GM21825 (cell line): ENCODE results near the gene SGO2.
A peak's percentile ranks its signal among the peaks of the same experiment; 100 is the strongest.

ENCODE experiments used
- ATAC-seq: cut with Tn5 transposase; IDR thresholded peaks from one replicate; pipeline ENCODE4 v1.9.1; 2021; ENCODE audit warnings: mild to moderate bottlenecking, moderate library complexity; ENCODE audit not compliant: unreplicated experiment

Gene SGO2

GRCh38 chr2:200525882-200526651 lies at the start of gene SGO2:
SGO2 (plus strand) TSS chr2:200526207; CDS start chr2:200532976, 6,769 bp downstream.
- peak; percentile 100 for ATAC-seq

- ATAC-seq = no peak
Measured at GRCh38 chr2:200476836-200477235, 49.2 kb upstream of the SGO2 start.

GRCh38 chr2:200477667-200478131 lies 48.3 kb upstream of the SGO2 start:
- no peak for ATAC-seq

GRCh38 chr2:200479692-200480265 lies 46.2 kb upstream of the SGO2 start:
- no peak for ATAC-seq

GRCh38 chr2:200482194-200482593 lies 43.8 kb upstream of the SGO2 start:
- ATAC-seq = peak; percentile 67

GRCh38 chr2:200483729-200484198 lies 42.2 kb upstream of the SGO2 start:
- ATAC-seq = peak; percentile 52

- no peak for ATAC-seq
Measured at GRCh38 chr2:200484934-200485333, 41.1 kb upstream of the SGO2 start.

- no peak for ATAC-seq
Measured at GRCh38 chr2:200486529-200486928, 39.5 kb upstream of the SGO2 start.

- no peak for ATAC-seq
Measured at GRCh38 chr2:200488169-200488568, 37.8 kb upstream of the SGO2 start.

- ATAC-seq = no peak
Measured at GRCh38 chr2:200490001-200490400, 36.0 kb upstream of the SGO2 start.

- ATAC-seq = no peak
Measured at GRCh38 chr2:200492656-200493055, 33.4 kb upstream of the SGO2 start.

- ATAC-seq = no peak
Measured at GRCh38 chr2:200494048-200494447, 32.0 kb upstream of the SGO2 start.

GRCh38 chr2:200496696-200497095 lies 29.3 kb upstream of the SGO2 start:
- ATAC-seq = no peak

- ATAC-seq = no peak
Measured at GRCh38 chr2:200498402-200499162, 27.4 kb upstream of the SGO2 start.

GRCh38 chr2:200502196-200502595 lies 23.8 kb upstream of the SGO2 start:
- ATAC-seq = no peak

GRCh38 chr2:200506679-200507078 lies 19.3 kb upstream of the SGO2 start:
- no peak for ATAC-seq

GRCh38 chr2:200507179-200507578 lies 18.8 kb upstream of the SGO2 start:
- ATAC-seq = no peak

GRCh38 chr2:200509235-200509611 lies 16.8 kb upstream of the SGO2 start:
- no peak for ATAC-seq

GRCh38 chr2:200509612-200510433 lies 16.2 kb upstream of the SGO2 start, which contains the start of gene KCTD18:
KCTD18 (minus strand) TSS chr2:200510068; CDS start chr2:200507016, 3,052 bp downstream.
- peak; percentile 99 for ATAC-seq

GRCh38 chr2:200515155-200515554 lies 10.9 kb upstream of the SGO2 start:
- no peak for ATAC-seq

GRCh38 chr2:200523158-200523557 lies 2.8 kb upstream of the SGO2 start:
- ATAC-seq = no peak
